HepG2 (cell line): Measurements from ENCODE around the gene SLC25A47. TPM values are rescaled to one million over a fixed set of nuclear protein-coding genes. Genes with fewer than 3 reads are reported as not detected.

ENCODE experiments used
- AFF4 ChIP-seq: sonication (generic); formaldehyde crosslinking; IDR thresholded peaks from 2 replicates; pipeline ENCODE4 v1.4.0; 2020; ENCODE audit warnings: missing genetic modification reagents
- CEBPG ChIP-seq: IDR thresholded peaks from 2 replicates; pipeline ENCODE4 v1.6.1; 2016
- CERS6 ChIP-seq: sonication (generic); formaldehyde crosslinking; IDR thresholded peaks from 2 replicates; pipeline ENCODE4 v1.5.0; 2020; ENCODE audit warnings: missing genetic modification reagents
- CREM ChIP-seq, 2 experiments: sonication (generic) in 1 of 2; formaldehyde crosslinking in 1 of 2; IDR thresholded peaks; 2 replicates each; pipeline versions ENCODE4 v1.4.0 to v1.6.1; 2016 to 2020; ENCODE audit warnings: antibody characterized with exemption in 1 of 2, mild to moderate bottlenecking in 1 of 2, missing genetic modification reagents in 1 of 2
- DZIP1 ChIP-seq: sonication (generic); formaldehyde crosslinking; IDR thresholded peaks from 2 replicates; pipeline ENCODE4 v1.5.0; 2020; ENCODE audit warnings: mild to moderate bottlenecking, missing genetic modification reagents
- ELK4 ChIP-seq: sonication (generic); formaldehyde crosslinking; IDR thresholded peaks from 2 replicates; pipeline ENCODE4 v1.9.0; 2021; ENCODE audit warnings: missing genetic modification reagents, borderline replicate concordance
- HNRNPLL ChIP-seq: fragments of 200-400 bp; formaldehyde crosslinking; IDR thresholded peaks from 2 replicates; pipeline ENCODE4 v1.6.1; 2017; ENCODE audit warnings: mild to moderate bottlenecking, low read depth, low read length; ENCODE audit not compliant: poor library complexity, severe bottlenecking
- MED8 ChIP-seq: sonication (generic); formaldehyde crosslinking; IDR thresholded peaks from 2 replicates; pipeline ENCODE4 v1.8.1; 2023; ENCODE audit warnings: mild to moderate bottlenecking, missing genetic modification reagents; ENCODE audit not compliant: insufficient replicate concordance
- MZF1 ChIP-seq: sonication (generic); formaldehyde crosslinking; IDR thresholded peaks from 2 replicates; pipeline ENCODE4 v1.8.1; 2023; ENCODE audit warnings: mild to moderate bottlenecking, missing genetic modification reagents, borderline replicate concordance
- PAF1 ChIP-seq: IDR thresholded peaks from 2 replicates; pipeline ENCODE4 v1.6.1; 2016; ENCODE audit warnings: missing genetic modification reagents, missing compliant biosample characterization
- PHF21A ChIP-seq: sonication (generic); formaldehyde crosslinking; IDR thresholded peaks from 2 replicates; pipeline ENCODE4 v1.5.0; 2020; ENCODE audit warnings: mild to moderate bottlenecking, missing genetic modification reagents
- PLRG1 ChIP-seq: fragments of 450-650 bp; conservative IDR thresholded peaks from 2 replicates; pipeline ENCODE4 v1.6.1; 2016
- SMARCE1 ChIP-seq: fragments of 450-650 bp; IDR thresholded peaks from 2 replicates; pipeline ENCODE4 v1.6.1; 2017; ENCODE audit warnings: borderline replicate concordance
- SNRNP70 ChIP-seq: fragments of 200-400 bp; formaldehyde crosslinking; IDR thresholded peaks from 2 replicates; pipeline ENCODE4 v1.6.1; 2017; ENCODE audit warnings: mild to moderate bottlenecking, low read depth, low read length, moderate library complexity
- ZC3H4 ChIP-seq: sonication (generic); formaldehyde crosslinking; IDR thresholded peaks from 2 replicates; pipeline ENCODE4 v1.4.0; 2020; ENCODE audit warnings: missing genetic modification reagents, borderline replicate concordance
- ZNF143 ChIP-seq: sonication (generic); formaldehyde crosslinking; IDR thresholded peaks from 2 replicates; pipeline ENCODE4 v1.4.0; 2020; ENCODE audit warnings: missing genetic modification reagents
- ZNF18 ChIP-seq: sonication (generic); formaldehyde crosslinking; IDR thresholded peaks from 2 replicates; pipeline ENCODE4 v1.8.0; 2022; ENCODE audit warnings: mild to moderate bottlenecking, missing genetic modification reagents; ENCODE audit not compliant: insufficient replicate concordance
- ZNF230 ChIP-seq: sonication (generic); formaldehyde crosslinking; IDR thresholded peaks from 2 replicates; pipeline ENCODE4 v1.4.0; 2020; ENCODE audit warnings: mild to moderate bottlenecking, missing genetic modification reagents
- ZNF484 ChIP-seq: sonication (generic); formaldehyde crosslinking; IDR thresholded peaks from 2 replicates; pipeline ENCODE4 v1.5.1; 2020; ENCODE audit warnings: mild to moderate bottlenecking, low read depth, missing genetic modification reagents, borderline replicate concordance
- polyA plus RNA-seq, 8 experiments: library from polyadenylated mRNA; depleted of rRNA in 3 of 8; stranded (reverse) in 7 of 8; unstranded in 1 of 8; fragments of >200 nt; fragmentation: Illumina TruSeq in 4 of 8; extraction: Trizol in 4 of 8; gene quantifications; 2 replicates each; pipeline versions ENCODE4 v1.2.1 to v1.2.3, GENCODE V29; 2011 to 2016; ENCODE audit warnings: low read depth in 4 of 8, missing spikeins in 1 of 8, mixed read lengths in 1 of 8; ENCODE audit not compliant: insufficient read depth in 1 of 8
- total RNA-seq, 5 experiments: library from RNA; depleted of rRNA; stranded (reverse); fragments of >200 nt; fragmentation: Illumina TruSeq; extraction: Trizol; gene quantifications; 2 replicates each; pipeline ENCODE4 v1.2.3, GENCODE V29; 2016; ENCODE audit warnings: low read depth in 1 of 5

The SLC25A47 gene
- total and polyA plus RNA-seq, 2 of the 13 experiments (the other 11 are each of a cell fraction or from before 2014, with no cell fraction given) = 1.0 to 1.7 TPM

- TF ChIP-seq MZF1 (CRISPR knock-in tag) (no peak), HNRNPLL (no peak), ZNF18 (CRISPR knock-in tag) (no peak), PLRG1 (no peak), SMARCE1 (no peak), CEBPG (CRISPR knock-in tag) (no peak), PHF21A (peak; percentile 91), ZC3H4 (no peak), SNRNP70 (no peak), MED8 (CRISPR knock-in tag) (no peak), CREM (IDR thresholded peaks at IDR 0.05) (peak; percentile 60), CREM (CRISPR knock-in tag; IDR thresholded peaks at IDR 0.05) (no peak), AFF4 (CRISPR knock-in tag) (no peak), PAF1 (no peak), ELK4 (CRISPR knock-in tag) (no peak), DZIP1 (CRISPR knock-in tag) (peak; percentile 3; the same call in 1 of the 2 replicates), CERS6 (CRISPR knock-in tag) (no peak), ZNF484 (no peak), ZNF230 (0 out of 2 replicates have a peak, but pooled peaks have one; percentile 30), ZNF143 (CRISPR knock-in tag) (0 out of 2 replicates have a peak, but pooled peaks have one; percentile 25)
These were observed 32.4 kb upstream of the SLC25A47 start (continued) for GRCh38 chr14:100290607-100291304.
